CD14-positive monocyte (primary cell): ENCODE measurements around the gene SLC9A9. TPM values are rescaled to one million over a fixed set of nuclear protein-coding genes. Genes with fewer than 3 reads are reported as not detected.

Source experiments
- DNase-seq, 3 donors: peaks; one replicate each; pipeline ENCODE4 v3.0.0-alpha.2; 2011 to 2022
- H2AFZ ChIP-seq: 2 replicates; pipeline ENCODE4 v1.6.0; 2012; ENCODE audit warnings: mild to moderate bottlenecking, low read depth, low read length, inconsistent platforms; ENCODE audit not compliant: insufficient read depth, poor library complexity, severe bottlenecking
- H3K27ac ChIP-seq, 2 donors: 1 replicate in 1 of 2; 2 replicates in 1 of 2; pipeline ENCODE4 v1.5.1; 2012 to 2013; ENCODE audit warnings: low read length in 2 of 2, control low read depth in 1 of 2, inconsistent platforms in 1 of 2, low read depth in 1 of 2, mild to moderate bottlenecking in 1 of 2
- H3K27me3 ChIP-seq, 2 donors: one replicate each; pipeline versions ENCODE4 v1.6.0 to v1.6.1; 2011 to 2013; ENCODE audit warnings: low read length in 2 of 2; ENCODE audit not compliant: control insufficient read depth in 2 of 2, insufficient read depth in 2 of 2
- H3K36me3 ChIP-seq, 2 donors: replicated peaks in 1 of 2; 1 replicate in 1 of 2; 2 replicates in 1 of 2; pipeline versions ENCODE4 v1.5.1 to v1.6.1; 2012 to 2013; ENCODE audit warnings: low read length in 2 of 2, control low read depth in 1 of 2, inconsistent platforms in 1 of 2, mild to moderate bottlenecking in 1 of 2; ENCODE audit not compliant: insufficient read depth in 2 of 2, control insufficient read depth in 1 of 2
- H3K4me1 ChIP-seq, 2 donors: 1 replicate in 1 of 2; 2 replicates in 1 of 2; pipeline versions ENCODE4 v1.5.1 to v1.6.1; 2012 to 2013; ENCODE audit warnings: low read length in 2 of 2, control low read depth in 1 of 2, inconsistent platforms in 1 of 2, mild to moderate bottlenecking in 1 of 2, moderate library complexity in 1 of 2; ENCODE audit not compliant: insufficient read depth in 2 of 2, control insufficient read depth in 1 of 2
- H3K4me2 ChIP-seq: replicated peaks from 2 replicates; pipeline ENCODE3; 2012; ENCODE audit warnings: low read length, moderate library complexity, mild to moderate bottlenecking; ENCODE audit not compliant: poor library complexity, severe bottlenecking; ENCODE audit errors: extremely low read depth
- H3K4me3 ChIP-seq, 3 experiments: fragments of 200-600 bp in 1 of 3; sonication (generic) in 1 of 3; replicated peaks in 1 of 3; 1 replicate in 2 of 3; 2 replicates in 1 of 3; pipeline ENCODE4 v1.5.1; 2011 to 2013; ENCODE audit warnings: low read length in 3 of 3, mild to moderate bottlenecking in 3 of 3, control low read depth in 2 of 3, low read depth in 2 of 3, inconsistent platforms in 1 of 3, moderate library complexity in 1 of 3
- H3K79me2 ChIP-seq: 2 replicates; pipeline ENCODE4 v1.6.0; 2012; ENCODE audit warnings: mild to moderate bottlenecking, control low read depth, inconsistent platforms, low read length, moderate library complexity; ENCODE audit not compliant: insufficient read depth
- H3K9ac ChIP-seq: 2 replicates; pipeline ENCODE4 v1.6.0; 2017; ENCODE audit warnings: low read length, mild to moderate bottlenecking; ENCODE audit not compliant: insufficient read depth, poor library complexity, severe bottlenecking
- H3K9me3 ChIP-seq, 2 donors: replicated peaks in 1 of 2; 1 replicate in 1 of 2; 2 replicates in 1 of 2; pipeline versions ENCODE4 v1.5.1 to v1.6.1; 2012 to 2013; ENCODE audit warnings: low read length in 2 of 2, control low read depth in 1 of 2; ENCODE audit not compliant: control insufficient read depth in 1 of 2, insufficient read depth in 1 of 2
- H4K20me1 ChIP-seq: 2 replicates; pipeline ENCODE4 v1.6.0; 2012; ENCODE audit warnings: mild to moderate bottlenecking, low read length, control low read depth, moderate library complexity; ENCODE audit not compliant: insufficient read depth
- H3K27ac Mint-ChIP-seq, 7 donors: one replicate each; pipeline ENCODE4 v1.8.0; 2020; ENCODE audit warnings: mild to moderate bottlenecking in 7 of 7, mixed read lengths in 7 of 7, moderate library complexity in 6 of 7, inconsistent platforms in 2 of 7
- H3K27me3 Mint-ChIP-seq, 3 donors: one replicate each; pipeline ENCODE4 v1.8.0; 2021 to 2022; ENCODE audit warnings: low read depth in 3 of 3, mild to moderate bottlenecking in 3 of 3, mixed read lengths in 3 of 3, moderate library complexity in 3 of 3, inconsistent platforms in 1 of 3
- H3K36me3 Mint-ChIP-seq, 2 donors: one replicate each; pipeline ENCODE4 v1.8.0; 2020; ENCODE audit warnings: mixed read lengths in 2 of 2, inconsistent platforms in 1 of 2, mild to moderate bottlenecking in 1 of 2
- H3K4me1 Mint-ChIP-seq: one replicate; pipeline ENCODE4 v1.8.0; 2020; ENCODE audit warnings: mild to moderate bottlenecking, mixed read lengths
- H3K4me3 Mint-ChIP-seq, 2 donors: one replicate each; pipeline ENCODE4 v1.8.0; 2020; ENCODE audit warnings: mild to moderate bottlenecking in 2 of 2, mixed read lengths in 2 of 2, moderate library complexity in 1 of 2
- H3K9me3 Mint-ChIP-seq, 7 donors: one replicate each; pipeline ENCODE4 v1.8.0; 2020 to 2022; ENCODE audit warnings: mixed read lengths in 7 of 7, mild to moderate bottlenecking in 6 of 7, moderate library complexity in 6 of 7, inconsistent platforms in 2 of 7
- CTCF ChIP-seq: fragments of 200-600 bp; IDR thresholded peaks from one replicate; pipeline ENCODE4 v1.8.0; 2022; ENCODE audit warnings: antibody characterized with exemption, mild to moderate bottlenecking
- WGBS: methylation state at CpG from one replicate; pipeline ENCODE4 v1.1.5; 2013; ENCODE audit warnings: missing lambda C conversion rate; ENCODE audit not compliant: insufficient coverage; 5-methylcytosine and 5-hydroxymethylcytosine counted together
- intact Hi-C, 2 donors: fragments of 100-400 bp; cut with micrococcal nuclease; formaldehyde crosslinking; loops; one replicate each; pipeline versions ENCODE4 v1.15.0 to v1.15.1; 2023
- polyA plus RNA-seq, 3 donors: library from polyadenylated mRNA; depleted of rRNA in 1 of 3; unstranded in 2 of 3; stranded (reverse) in 1 of 3; fragments of 300-500 nt in 2 of 3; fragments of >200 nt in 1 of 3; fragmentation: Illumina TruSeq in 2 of 3; gene quantifications; 1 replicate in 2 of 3; 2 replicates in 1 of 3; pipeline ENCODE4 v1.2.3, GENCODE V29; 2012 to 2021

The SLC9A9 gene
- polyA plus RNA-seq, 3 donors: 14.1 to 32.8 (median 27.0) TPM

DNA sequence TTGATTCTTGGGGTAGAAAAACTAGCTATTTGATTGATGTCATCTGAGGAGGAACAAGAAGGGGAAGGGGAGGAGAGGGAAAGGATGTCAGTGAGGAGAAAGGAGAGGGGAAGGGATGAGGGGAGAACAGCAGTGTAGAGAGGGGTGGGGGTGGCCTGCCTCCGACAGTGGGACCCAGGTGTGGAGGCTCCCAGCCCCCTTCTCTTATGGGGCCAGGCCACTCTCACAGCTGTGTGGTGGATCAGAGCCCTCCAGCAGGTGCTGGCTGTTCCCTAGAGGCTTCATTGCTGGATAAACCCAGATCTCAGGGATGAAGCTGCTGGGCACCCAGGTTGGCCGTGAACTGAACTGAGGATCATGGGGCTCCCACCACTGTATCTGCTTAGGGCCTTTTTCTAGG, 464.2 kb downstream of the SLC9A9 start:
- no peaks in the 10 kb centered on the region for H3K79me2 ChIP-seq
- H3K4me2 ChIP-seq: no peak overlapping the region
- Mint-ChIP-seq H3K9me3 (peaks cover 0 to 5% (median 3%) of the 10 kb centered on the region in 7 donors), H3K27me3 (no peaks in the 10 kb centered on the region), H3K4me3 (no peak overlapping the region), H3K4me1 (peaks cover 2% of the 10 kb centered on the region), H3K36me3 (peaks cover 8 to 19% of the 10 kb centered on the region in 2 donors), H3K27ac (peak overlapping the region in 2 of 7 donors; percentile 19 to 53)
- peaks cover 0 to 17% of the 10 kb centered on the region in 2 donors for H3K36me3 ChIP-seq
- H3K9me3 ChIP-seq: no peaks in the 10 kb centered on the region
- no peak overlapping the region for H3K9ac ChIP-seq
- WGBS: no CpG with 5 or more reads among the region's 2 CpGs
- H3K27me3 ChIP-seq: no peaks in the 10 kb centered on the region
- no peak overlapping the region for H2AFZ ChIP-seq
- no peak for DNase-seq
- TF ChIP-seq CTCF: no peak
- H3K4me3 ChIP-seq: no peak overlapping the region
- no peaks in the 10 kb centered on the region for H4K20me1 ChIP-seq
- intact Hi-C loops: no loop called here
- no peaks in the 10 kb centered on the region for H3K4me1 ChIP-seq
- H3K27ac ChIP-seq: no peak overlapping the region

DNA sequence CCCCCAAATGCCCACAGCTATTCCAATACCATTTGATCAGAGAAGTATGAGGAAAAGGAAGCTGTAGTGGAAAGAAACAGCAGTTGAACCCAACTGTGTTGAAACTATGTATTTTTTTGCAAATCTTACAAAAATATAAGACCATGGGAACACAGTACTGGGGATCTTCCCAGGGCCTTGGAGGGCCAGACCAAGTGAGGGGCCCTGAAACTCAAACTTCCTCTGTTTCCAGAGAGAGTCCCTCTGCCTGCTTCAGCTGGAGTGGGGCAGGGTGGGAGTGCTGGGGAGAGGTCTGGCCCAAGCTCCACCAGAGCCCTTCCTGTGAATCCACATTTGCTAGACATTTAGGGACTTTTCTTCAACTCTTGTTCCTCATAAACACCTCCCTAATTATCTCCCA, 464.8 kb downstream of the SLC9A9 start:
- Histone ChIP-seq H2AFZ (no peak overlapping the region), H3K27me3 (no peaks in the 10 kb centered on the region), H3K36me3 (peaks cover 0 to 18% of the 10 kb centered on the region in 2 donors), H3K9ac (no peak overlapping the region), H4K20me1 (no peaks in the 10 kb centered on the region), H3K4me2 (no peak overlapping the region), H3K9me3 (no peaks in the 10 kb centered on the region), H3K79me2 (no peaks in the 10 kb centered on the region), H3K27ac (no peak overlapping the region), H3K4me3 (no peak overlapping the region), H3K4me1 (no peaks in the 10 kb centered on the region)
- no peaks in the 10 kb centered on the region for H3K27me3 Mint-ChIP-seq
- H3K36me3 Mint-ChIP-seq: peaks cover 8 to 21% of the 10 kb centered on the region in 2 donors
- intact Hi-C loops: no loop called here
- H3K9me3 Mint-ChIP-seq: peaks cover 0 to 5% (median 3%) of the 10 kb centered on the region in 7 donors
- H3K4me3 Mint-ChIP-seq: no peak overlapping the region
- TF ChIP-seq CTCF: no peak
- H3K4me1 Mint-ChIP-seq: peaks cover 2% of the 10 kb centered on the region
- H3K27ac Mint-ChIP-seq: peak overlapping the region in 2 of 7 donors; percentile 46 to 53
- peak in 1 of 3 donors; percentile 8 for DNase-seq
